HG03108 (cell line): ENCODE data around the gene GARRE1.
"Not testable (repeated sequence)": the region's sequence is repeated elsewhere in the genome, so short reads cannot be mapped to it uniquely, and the experiment has no call there.

Experiments used
- ATAC-seq: cut with Tn5 transposase; IDR thresholded peaks from one replicate; pipeline ENCODE4 v1.9.1; 2021; ENCODE audit warnings: moderate library complexity; ENCODE audit not compliant: unreplicated experiment

GARRE1 gene

GRCh38 chr19:34256835-34257558 lies 2.6 kb downstream of the GARRE1 start:
- ATAC-seq = no peak

GRCh38 chr19:34257559-34257924 lies 3.2 kb downstream of the GARRE1 start:
- ATAC-seq = no peak

GRCh38 chr19:34259367-34260095 lies 5.2 kb downstream of the GARRE1 start:
- no peak for ATAC-seq

DNA sequence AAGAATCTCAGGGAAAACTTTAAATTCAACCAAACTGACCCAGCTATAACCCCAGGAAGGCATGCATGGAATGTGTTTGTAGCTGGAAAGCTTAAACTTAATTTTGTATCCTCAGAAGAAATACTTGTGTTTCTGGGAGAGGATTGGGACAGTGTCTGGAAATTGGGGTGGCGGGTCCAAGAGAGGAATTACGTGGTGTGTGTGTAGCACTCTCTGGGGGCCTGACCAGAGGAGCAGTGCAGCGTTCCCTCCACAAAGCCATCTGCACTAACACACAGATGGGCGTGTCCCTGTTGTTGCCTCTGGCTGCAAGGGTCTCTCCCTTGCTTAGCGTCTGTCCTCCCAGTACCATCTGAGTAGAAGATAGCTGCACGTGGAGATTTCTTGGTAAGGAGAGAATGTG lies 6.4 kb downstream of the GARRE1 start:
- no peak for ATAC-seq

GRCh38 chr19:34261334-34262109 lies 7.2 kb downstream of the GARRE1 start:
- ATAC-seq = no peak

- ATAC-seq = no peak
Measured at GRCh38 chr19:34263745-34264237, 9.4 kb downstream of the GARRE1 start.

GRCh38 chr19:34265221-34265650 lies 10.9 kb downstream of the GARRE1 start:
- no peak for ATAC-seq

GRCh38 chr19:34269081-34269480 lies 14.7 kb downstream of the GARRE1 start:
- ATAC-seq = no peak

- ATAC-seq = no peak
Measured at GRCh38 chr19:34269489-34269888, 15.1 kb downstream of the GARRE1 start.

GRCh38 chr19:34269968-34270621 lies 15.7 kb downstream of the GARRE1 start:
- ATAC-seq = peak; percentile 57

GRCh38 chr19:34273121-34273520 lies 18.8 kb downstream of the GARRE1 start:
- ATAC-seq = no peak

DNA sequence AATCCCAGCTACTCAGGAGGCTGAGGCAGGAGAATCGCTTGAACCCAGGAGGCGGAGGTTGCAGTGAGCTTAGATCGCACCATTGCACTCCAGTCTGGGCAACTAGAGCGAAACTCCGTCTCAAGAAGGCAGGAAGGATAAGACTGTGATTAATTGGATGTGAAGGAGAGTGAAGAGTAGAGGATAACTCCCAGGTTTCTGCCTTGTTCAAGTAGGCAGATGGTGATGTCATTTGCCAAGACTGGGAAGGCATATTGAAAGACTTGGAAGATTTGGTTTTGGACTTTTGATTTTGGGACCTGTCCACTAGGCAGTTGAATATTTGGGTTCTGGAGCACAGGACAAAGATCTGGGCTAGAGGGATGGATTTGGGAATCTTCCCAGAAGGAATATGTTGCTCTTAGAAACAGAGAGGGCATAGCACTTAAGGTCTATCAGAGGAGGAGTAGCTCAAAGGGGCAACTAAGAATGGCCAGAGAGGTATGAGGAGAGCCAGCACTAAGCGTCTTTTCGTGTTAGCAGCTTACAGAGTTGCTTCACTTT lies 20.0 kb downstream of the GARRE1 start:
- ATAC-seq = no peak

- no peak for ATAC-seq
Measured at GRCh38 chr19:34274827-34275625, 20.7 kb downstream of the GARRE1 start.

GRCh38 chr19:34275705-34276104 lies 21.4 kb downstream of the GARRE1 start:
- no peak for ATAC-seq

GRCh38 chr19:34276614-34277013 lies 22.3 kb downstream of the GARRE1 start:
- no peak for ATAC-seq

- ATAC-seq = no peak
Measured at GRCh38 chr19:34277244-34277643, 22.9 kb downstream of the GARRE1 start.

DNA sequence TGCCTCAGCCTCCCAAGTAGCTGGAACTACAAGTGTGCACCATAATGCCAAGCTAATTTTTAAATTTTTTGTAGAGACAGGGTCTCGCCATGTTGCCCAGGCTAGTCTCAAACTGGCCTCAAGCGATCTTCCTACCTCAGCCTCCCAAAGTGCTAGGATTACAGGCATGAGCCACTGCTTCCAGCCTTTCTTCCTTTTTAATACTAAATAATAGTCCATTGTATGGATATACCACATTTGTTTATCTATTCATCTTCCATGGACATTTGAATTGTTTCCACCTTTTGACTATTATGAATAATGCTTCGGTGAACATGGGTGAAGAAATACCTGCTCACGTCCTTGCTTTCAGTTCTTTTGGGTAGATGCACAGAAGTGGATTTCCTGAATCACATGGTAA lies 24.4 kb downstream of the GARRE1 start:
- no peak for ATAC-seq

DNA sequence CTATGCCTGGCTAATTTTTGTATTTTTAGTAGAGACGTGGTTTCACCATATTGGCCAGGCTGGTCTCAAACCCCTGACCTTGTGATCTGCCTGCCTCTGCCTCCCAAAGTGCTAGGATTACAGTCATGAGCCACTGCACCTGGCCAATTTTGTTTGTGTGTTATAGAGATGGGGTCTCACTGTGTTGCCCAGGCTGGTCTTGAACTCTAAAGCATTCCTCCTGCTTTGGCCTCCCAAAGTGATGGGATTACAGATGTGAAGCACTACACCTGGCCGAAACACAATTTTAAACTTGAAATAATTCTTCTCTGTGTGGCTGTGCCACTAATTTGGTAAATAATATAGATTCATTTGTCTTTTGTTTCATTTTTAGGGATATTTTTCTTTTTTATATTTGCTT lies 27.1 kb downstream of the GARRE1 start:
- not testable (repeated sequence) for ATAC-seq

DNA sequence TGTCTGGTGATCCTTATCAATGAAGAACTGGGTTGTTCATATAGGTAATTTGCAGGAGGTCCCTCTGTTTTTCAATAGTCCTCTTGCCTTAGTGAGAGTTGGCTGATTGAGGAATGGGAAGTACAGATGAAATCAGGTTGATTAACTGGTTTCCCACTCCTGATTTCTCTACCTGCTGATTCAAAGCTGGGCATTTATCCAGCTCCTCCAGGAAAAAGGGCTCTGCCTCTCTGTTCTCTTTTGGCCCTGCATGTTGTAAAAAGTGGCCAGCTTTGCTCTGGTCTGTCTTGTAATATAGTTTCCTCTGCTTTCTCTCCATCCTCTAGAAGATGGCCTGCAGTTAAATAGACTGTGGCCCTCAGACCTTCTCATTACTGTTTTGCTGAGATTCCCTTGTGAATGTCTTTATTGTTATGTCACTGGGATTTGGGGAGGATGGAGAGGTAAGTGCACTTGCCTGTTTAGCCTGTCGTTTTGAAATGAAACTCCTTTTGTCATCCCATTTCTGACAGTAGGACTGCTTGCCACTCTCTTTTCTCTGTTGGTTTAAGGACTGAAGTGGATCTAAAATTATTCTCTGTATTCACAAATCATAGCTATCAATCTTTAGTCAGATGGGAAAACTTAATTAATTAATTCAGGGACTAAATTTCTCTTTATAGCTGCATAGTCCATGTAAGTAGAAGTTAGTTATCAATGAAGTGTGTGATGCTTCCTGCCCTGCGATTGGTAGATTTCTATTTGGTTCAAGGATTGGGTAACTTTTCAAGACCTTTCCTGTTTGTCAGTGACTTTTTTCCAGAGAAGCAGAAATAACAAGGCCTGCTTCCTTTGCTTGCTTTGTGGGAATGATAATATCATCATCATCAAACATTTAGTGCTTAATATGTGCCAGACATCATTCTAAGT lies 28.5 kb downstream of the GARRE1 start:
- ATAC-seq = no peak
